ENCODE data around the gene PRR13.

DNA sequence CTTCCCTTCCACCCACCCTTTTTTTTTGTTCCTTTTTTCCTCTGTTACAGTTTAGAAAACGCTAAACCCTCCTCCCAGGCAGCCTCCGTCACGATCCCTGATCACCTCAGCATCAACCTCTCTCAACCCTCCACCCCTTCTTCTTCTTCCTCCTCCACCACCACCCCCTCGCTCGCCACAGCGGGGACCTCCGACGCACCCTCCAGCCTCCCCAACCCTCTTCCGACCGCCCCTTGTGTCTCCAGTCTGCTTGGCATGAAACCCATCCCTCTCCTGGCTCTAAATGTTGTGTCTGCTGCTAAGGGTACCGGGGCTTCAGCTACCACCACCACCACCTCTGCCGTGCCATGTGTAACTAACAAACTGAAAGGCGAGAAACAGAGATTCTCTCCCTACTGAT is 33.3 kb downstream of the PRR13 start:
- TF ChIP-seq, protein P1, sequence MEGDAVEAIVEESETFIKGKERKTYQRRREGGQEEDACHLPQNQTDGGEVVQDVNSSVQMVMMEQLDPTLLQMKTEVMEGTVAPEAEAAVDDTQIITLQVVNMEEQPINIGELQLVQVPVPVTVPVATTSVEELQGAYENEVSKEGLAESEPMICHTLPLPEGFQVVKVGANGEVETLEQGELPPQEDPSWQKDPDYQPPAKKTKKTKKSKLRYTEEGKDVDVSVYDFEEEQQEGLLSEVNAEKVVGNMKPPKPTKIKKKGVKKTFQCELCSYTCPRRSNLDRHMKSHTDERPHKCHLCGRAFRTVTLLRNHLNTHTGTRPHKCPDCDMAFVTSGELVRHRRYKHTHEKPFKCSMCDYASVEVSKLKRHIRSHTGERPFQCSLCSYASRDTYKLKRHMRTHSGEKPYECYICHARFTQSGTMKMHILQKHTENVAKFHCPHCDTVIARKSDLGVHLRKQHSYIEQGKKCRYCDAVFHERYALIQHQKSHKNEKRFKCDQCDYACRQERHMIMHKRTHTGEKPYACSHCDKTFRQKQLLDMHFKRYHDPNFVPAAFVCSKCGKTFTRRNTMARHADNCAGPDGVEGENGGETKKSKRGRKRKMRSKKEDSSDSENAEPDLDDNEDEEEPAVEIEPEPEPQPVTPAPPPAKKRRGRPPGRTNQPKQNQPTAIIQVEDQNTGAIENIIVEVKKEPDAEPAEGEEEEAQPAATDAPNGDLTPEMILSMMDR (IDR thresholded peaks at IDR 0.05), result no peak
- no peak for TF ChIP-seq POLR2A (IDR thresholded peaks at IDR 0.05)
- TF ChIP-seq POLR2AphosphoS5 (IDR thresholded peaks at IDR 0.05), result no peak
